ENCODE data around the gene PLA2G4F. TPM values are rescaled to one million over a fixed set of nuclear protein-coding genes. Genes with fewer than 3 reads are reported as not detected.

The PLA2G4F gene
- total RNA-seq, 2 experiments from 2014 or later, result not detected

GRCh38 chr15:42129364-42129763 is 27.1 kb downstream of the PLA2G4F start:
- Mint-ChIP-seq H3K4me1 (peaks cover 1% of the 10 kb centered on the region), H3K36me3 (no peaks in the 10 kb centered on the region), H3K4me3 (no peak overlapping the region), H3K27ac (no peak overlapping the region), H3K27me3 (peaks cover 53% of the 10 kb centered on the region), H3K9me3 (ENCODE audit: low read depth) (no peaks in the 10 kb centered on the region)
- CTCF ChIA-PET, result interaction anchor here (0.8 to 3.0 kb wide), 2 partner anchors 45 to 140 kb away, joined by 5 to 18 read pairs; no protein-coding TSS in a partner anchor
- ATAC-seq, result no peak
- DNase-seq, result no peak

GRCh38 chr15:42128476-42128875 is 28.0 kb downstream of the PLA2G4F start:
- Mint-ChIP-seq H3K4me1 (peaks cover 1% of the 10 kb centered on the region), H3K9me3 (ENCODE audit: low read depth) (no peaks in the 10 kb centered on the region), H3K27ac (no peak overlapping the region), H3K36me3 (no peaks in the 10 kb centered on the region), H3K4me3 (no peak overlapping the region), H3K27me3 (peaks cover 60% of the 10 kb centered on the region)
- ATAC-seq (no peak), DNase-seq (no peak)
- CTCF ChIA-PET, result no interaction called here

- no peak for DNase-seq
- Mint-ChIP-seq H3K36me3 (no peaks in the 10 kb centered on the region), H3K27ac (no peak overlapping the region), H3K9me3 (ENCODE audit: low read depth) (no peaks in the 10 kb centered on the region), H3K4me1 (no peaks in the 10 kb centered on the region), H3K4me3 (no peak overlapping the region), H3K27me3 (peaks cover 31% of the 10 kb centered on the region)
- CTCF ChIA-PET, result no interaction called here
- ATAC-seq, result no peak
These were observed 32.9 kb downstream of the PLA2G4F start for GRCh38 chr15:42123546-42123945.

- peaks cover 21% of the 10 kb centered on the region for H3K27me3 Mint-ChIP-seq
- no peak for ATAC-seq
- H3K4me1 Mint-ChIP-seq, result no peaks in the 10 kb centered on the region
- H3K36me3 Mint-ChIP-seq, result no peaks in the 10 kb centered on the region
- no peaks in the 10 kb centered on the region for H3K9me3 Mint-ChIP-seq (ENCODE audit: low read depth)
- no peak overlapping the region for H3K4me3 Mint-ChIP-seq
- CTCF ChIA-PET, result interaction anchor here (1.1 kb wide), 1 partner anchor 12 kb away, joined by 4 read pairs; no protein-coding TSS in a partner anchor
- no peak for DNase-seq
- H3K27ac Mint-ChIP-seq, result no peak overlapping the region
These were observed 34.8 kb downstream of the PLA2G4F start for GRCh38 chr15:42121682-42122081.

- H3K27ac Mint-ChIP-seq, result no peak overlapping the region
- no peaks in the 10 kb centered on the region for H3K4me1 Mint-ChIP-seq
- no peak for ATAC-seq
- DNase-seq, result no peak
- H3K4me3 Mint-ChIP-seq, result no peak overlapping the region
- CTCF ChIA-PET, result interaction anchor here (1.0 to 1.1 kb wide), 2 partner anchors 10 to 17 kb away, joined by 3 to 4 read pairs; no protein-coding TSS in a partner anchor
- peaks cover 2% of the 10 kb centered on the region for H3K36me3 Mint-ChIP-seq
- no peaks in the 10 kb centered on the region for H3K9me3 Mint-ChIP-seq (ENCODE audit: low read depth)
- peaks cover 24% of the 10 kb centered on the region for H3K27me3 Mint-ChIP-seq
These were observed 35.4 kb downstream of the PLA2G4F start for GRCh38 chr15:42121021-42121420.

GRCh38 chr15:42120285-42120684 is 36.2 kb downstream of the PLA2G4F start:
- H3K9me3 Mint-ChIP-seq (ENCODE audit: low read depth), result no peaks in the 10 kb centered on the region
- H3K36me3 Mint-ChIP-seq, result peaks cover 2% of the 10 kb centered on the region
- H3K27ac Mint-ChIP-seq, result no peak overlapping the region
- H3K4me3 Mint-ChIP-seq, result no peak overlapping the region
- ATAC-seq (no peak), DNase-seq (no peak)
- CTCF ChIA-PET, result interaction anchor here (1.0 to 1.1 kb wide), 2 partner anchors 10 to 17 kb away, joined by 3 to 4 read pairs; no protein-coding TSS in a partner anchor
- H3K27me3 Mint-ChIP-seq, result peaks cover 22% of the 10 kb centered on the region
- no peaks in the 10 kb centered on the region for H3K4me1 Mint-ChIP-seq

GRCh38 chr15:42119446-42119760 is 37.0 kb downstream of the PLA2G4F start:
- H3K4me1 Mint-ChIP-seq, result no peaks in the 10 kb centered on the region
- H3K27ac Mint-ChIP-seq, result no peak overlapping the region
- peaks cover 19% of the 10 kb centered on the region for H3K27me3 Mint-ChIP-seq
- DNase-seq (no peak), ATAC-seq (no peak)
- no peak overlapping the region for H3K4me3 Mint-ChIP-seq
- no peaks in the 10 kb centered on the region for H3K9me3 Mint-ChIP-seq (ENCODE audit: low read depth)
- peaks cover 2% of the 10 kb centered on the region for H3K36me3 Mint-ChIP-seq
- CTCF ChIA-PET, result interaction anchor here (1.5 kb wide), 2 partner anchors 17 to 35 kb away, joined by 4 to 6 read pairs; no protein-coding TSS in a partner anchor

GRCh38 chr15:42118650-42119445 is 37.6 kb downstream of the PLA2G4F start:
- Mint-ChIP-seq H3K27me3 (peaks cover 15% of the 10 kb centered on the region), H3K27ac (no peak overlapping the region), H3K36me3 (peaks cover 2% of the 10 kb centered on the region), H3K4me1 (no peaks in the 10 kb centered on the region), H3K4me3 (no peak overlapping the region), H3K9me3 (ENCODE audit: low read depth) (no peaks in the 10 kb centered on the region)
- no peak for DNase-seq
- peak; percentile 36 for ATAC-seq
- CTCF ChIA-PET, result interaction anchor here (1.5 kb wide), 2 partner anchors 17 to 35 kb away, joined by 4 to 6 read pairs; no protein-coding TSS in a partner anchor

- CTCF ChIA-PET, result no interaction called here
- peak; percentile 33 for ATAC-seq
- H3K27me3 Mint-ChIP-seq, result peaks cover 53% of the 10 kb centered on the region
- H3K4me1 Mint-ChIP-seq, result peaks cover 23% of the 10 kb centered on the region
- DNase-seq, result no peak
- peaks cover 3% of the 10 kb centered on the region for H3K36me3 Mint-ChIP-seq
- no peak overlapping the region for H3K4me3 Mint-ChIP-seq
- no peak overlapping the region for H3K27ac Mint-ChIP-seq
- no peaks in the 10 kb centered on the region for H3K9me3 Mint-ChIP-seq (ENCODE audit: low read depth)
These were observed 44.5 kb downstream of the PLA2G4F start for GRCh38 chr15:42111924-42112323.

- Mint-ChIP-seq H3K4me3 (no peak overlapping the region), H3K36me3 (peaks cover 1% of the 10 kb centered on the region), H3K4me1 (peaks cover 23% of the 10 kb centered on the region), H3K27ac (no peak overlapping the region), H3K9me3 (ENCODE audit: low read depth) (no peaks in the 10 kb centered on the region), H3K27me3 (peaks cover 54% of the 10 kb centered on the region)
- no peak for ATAC-seq
- no peak for DNase-seq
- CTCF ChIA-PET, result interaction anchor here (0.9 kb wide), 1 partner anchor 28 kb away, joined by 3 read pairs; no protein-coding TSS in a partner anchor
These were observed 46.1 kb downstream of the PLA2G4F start for GRCh38 chr15:42110367-42110766.

GRCh38 chr15:42108806-42109205 is 47.6 kb downstream of the PLA2G4F start:
- Mint-ChIP-seq H3K4me1 (peaks cover 23% of the 10 kb centered on the region), H3K4me3 (no peak overlapping the region), H3K9me3 (ENCODE audit: low read depth) (no peaks in the 10 kb centered on the region), H3K27ac (no peak overlapping the region), H3K36me3 (peaks cover 1% of the 10 kb centered on the region), H3K27me3 (peaks cover 48% of the 10 kb centered on the region)
- CTCF ChIA-PET, result interaction anchor here (1.5 kb wide), 1 partner anchor 18 kb away, joined by 4 read pairs; no protein-coding TSS in a partner anchor
- ATAC-seq, result no peak
- no peak for DNase-seq

- ATAC-seq (no peak), DNase-seq (no peak)
- peaks cover 42% of the 10 kb centered on the region for H3K27me3 Mint-ChIP-seq
- CTCF ChIA-PET, result interaction anchor here (1.5 kb wide), 1 partner anchor 17 kb away, joined by 4 read pairs; no protein-coding TSS in a partner anchor
- peaks cover 1% of the 10 kb centered on the region for H3K36me3 Mint-ChIP-seq
- H3K9me3 Mint-ChIP-seq (ENCODE audit: low read depth), result no peaks in the 10 kb centered on the region
- H3K27ac Mint-ChIP-seq, result no peak overlapping the region
- peaks cover 23% of the 10 kb centered on the region for H3K4me1 Mint-ChIP-seq
- no peak overlapping the region for H3K4me3 Mint-ChIP-seq
These were observed 48.2 kb downstream of the PLA2G4F start for GRCh38 chr15:42108189-42108588.

GRCh38 chr15:42107473-42107872 is 49.0 kb downstream of the PLA2G4F start:
- no peak overlapping the region for H3K27ac Mint-ChIP-seq
- ATAC-seq, result no peak
- peaks cover 23% of the 10 kb centered on the region for H3K4me1 Mint-ChIP-seq
- no peak overlapping the region for H3K4me3 Mint-ChIP-seq
- CTCF ChIA-PET, result interaction anchor here (0.9 to 1.5 kb wide), 3 partner anchors 10 to 27 kb away, joined by 4 read pairs; no protein-coding TSS in a partner anchor
- peaks cover 39% of the 10 kb centered on the region for H3K27me3 Mint-ChIP-seq
- H3K9me3 Mint-ChIP-seq (ENCODE audit: low read depth), result no peaks in the 10 kb centered on the region
- no peak for DNase-seq
- H3K36me3 Mint-ChIP-seq, result no peaks in the 10 kb centered on the region

GRCh38 chr15:42106288-42106687 is 50.1 kb downstream of the PLA2G4F start:
- ATAC-seq (no peak), DNase-seq (no peak)
- Mint-ChIP-seq H3K4me3 (no peak overlapping the region), H3K9me3 (ENCODE audit: low read depth) (no peaks in the 10 kb centered on the region), H3K36me3 (no peaks in the 10 kb centered on the region), H3K4me1 (peaks cover 13% of the 10 kb centered on the region), H3K27me3 (peaks cover 39% of the 10 kb centered on the region), H3K27ac (no peak overlapping the region)
- CTCF ChIA-PET, result interaction anchor here (1.2 kb wide), 1 partner anchor 28 kb away, joined by 4 read pairs; no protein-coding TSS in a partner anchor
